Naive B cell (primary cell): ENCODE results near the gene TMEM18. TPM values are rescaled to one million over a fixed set of nuclear protein-coding genes. Genes with fewer than 3 reads are reported as not detected.

Source experiments
- ATAC-seq, 2 donors: fragments of 150-1000 bp; cut with Tn5 transposase; 2 replicates each; pipeline ENCODE4 v1.10.0; 2021; ENCODE audit warnings: low read depth in 2 of 2, mild to moderate bottlenecking in 2 of 2, moderate library complexity in 2 of 2
- DNase-seq: peaks from one replicate; pipeline ENCODE4 v3.0.0; 2022
- H3K27ac Mint-ChIP-seq, 6 donors: one replicate each; pipeline ENCODE4 v1.8.0; 2020 to 2022; ENCODE audit warnings: mild to moderate bottlenecking in 6 of 6, mixed read lengths in 6 of 6, moderate library complexity in 5 of 6, inconsistent platforms in 2 of 6
- H3K27me3 Mint-ChIP-seq, 3 donors: one replicate each; pipeline ENCODE4 v1.8.0; 2021 to 2022; ENCODE audit warnings: mixed read lengths in 3 of 3, mild to moderate bottlenecking in 1 of 3
- H3K36me3 Mint-ChIP-seq, 2 donors: one replicate each; pipeline ENCODE4 v1.8.0; 2020 to 2022; ENCODE audit warnings: mixed read lengths in 2 of 2, inconsistent platforms in 1 of 2, mild to moderate bottlenecking in 1 of 2
- H3K4me1 Mint-ChIP-seq, 3 donors: one replicate each; pipeline ENCODE4 v1.8.0; 2020 to 2022; ENCODE audit warnings: mixed read lengths in 3 of 3, inconsistent platforms in 1 of 3, mild to moderate bottlenecking in 1 of 3, moderate library complexity in 1 of 3
- H3K4me3 Mint-ChIP-seq, 8 donors: one replicate each; pipeline ENCODE4 v1.8.0; 2020 to 2022; ENCODE audit warnings: mild to moderate bottlenecking in 8 of 8, mixed read lengths in 8 of 8, moderate library complexity in 8 of 8, inconsistent platforms in 2 of 8
- H3K9me3 Mint-ChIP-seq, 7 donors: one replicate each; pipeline ENCODE4 v1.8.0; 2020 to 2022; ENCODE audit warnings: mixed read lengths in 7 of 7, mild to moderate bottlenecking in 5 of 7, inconsistent platforms in 2 of 7, moderate library complexity in 1 of 7
- polyA plus RNA-seq, 6 donors: library from polyadenylated mRNA; unstranded; fragments of 300-500 nt; fragmentation: Illumina TruSeq; gene quantifications; one replicate each; pipeline ENCODE4 v1.2.3, GENCODE V29; 2021; ENCODE audit warnings: low read depth in 6 of 6

Gene TMEM18
- polyA plus RNA-seq, 6 donors from 2014 or later = 22.2 to 40.5 (median 25.3) TPM

GRCh38 chr2:621303-622099 lies 55.7 kb downstream of the TMEM18 start:
- no peak overlapping the region for H3K4me3 Mint-ChIP-seq
- H3K4me1 Mint-ChIP-seq = no peaks in the 10 kb centered on the region
- peaks cover 9 to 28% (median 25%) of the 10 kb centered on the region in 3 donors for H3K27me3 Mint-ChIP-seq
- H3K9me3 Mint-ChIP-seq = peaks cover 0 to 17% (median 12%) of the 10 kb centered on the region in 7 donors
- ATAC-seq (no peak), DNase-seq (no peak)
- H3K27ac Mint-ChIP-seq = no peak overlapping the region
- no peaks in the 10 kb centered on the region for H3K36me3 Mint-ChIP-seq

GRCh38 chr2:620471-621302 lies 56.5 kb downstream of the TMEM18 start:
- Mint-ChIP-seq H3K4me1 (no peaks in the 10 kb centered on the region), H3K4me3 (no peak overlapping the region), H3K9me3 (peaks cover 0 to 17% (median 12%) of the 10 kb centered on the region in 7 donors), H3K27me3 (peaks cover 9 to 33% (median 24%) of the 10 kb centered on the region in 3 donors), H3K36me3 (no peaks in the 10 kb centered on the region), H3K27ac (no peak overlapping the region)
- no peak for DNase-seq
- no peak for ATAC-seq

GRCh38 chr2:620004-620403 lies 57.2 kb downstream of the TMEM18 start:
- peaks cover 0 to 17% (median 12%) of the 10 kb centered on the region in 7 donors for H3K9me3 Mint-ChIP-seq
- H3K27ac Mint-ChIP-seq = no peak overlapping the region
- H3K27me3 Mint-ChIP-seq = peaks cover 9 to 34% (median 18%) of the 10 kb centered on the region in 3 donors
- no peak for DNase-seq
- no peaks in the 10 kb centered on the region for H3K36me3 Mint-ChIP-seq
- no peaks in the 10 kb centered on the region for H3K4me1 Mint-ChIP-seq
- ATAC-seq = no peak
- H3K4me3 Mint-ChIP-seq = no peak overlapping the region

- no peak overlapping the region for H3K27ac Mint-ChIP-seq
- H3K4me3 Mint-ChIP-seq = no peak overlapping the region
- ATAC-seq (no peak), DNase-seq (no peak)
- peaks cover 0 to 17% (median 12%) of the 10 kb centered on the region in 7 donors for H3K9me3 Mint-ChIP-seq
- H3K4me1 Mint-ChIP-seq = no peaks in the 10 kb centered on the region
- no peaks in the 10 kb centered on the region for H3K36me3 Mint-ChIP-seq
- H3K27me3 Mint-ChIP-seq = peaks cover 9 to 33% (median 12%) of the 10 kb centered on the region in 3 donors
Measured at GRCh38 chr2:618422-618990, 58.7 kb downstream of the TMEM18 start.

GRCh38 chr2:618005-618404 lies 59.2 kb downstream of the TMEM18 start:
- Mint-ChIP-seq H3K36me3 (no peaks in the 10 kb centered on the region), H3K27ac (no peak overlapping the region), H3K4me1 (no peaks in the 10 kb centered on the region), H3K9me3 (peaks cover 0 to 17% (median 12%) of the 10 kb centered on the region in 7 donors), H3K4me3 (no peak overlapping the region), H3K27me3 (peaks cover 9 to 32% (median 12%) of the 10 kb centered on the region in 3 donors)
- ATAC-seq (no peak), DNase-seq (no peak)
